Panc1 (cell line): ENCODE data around the gene ADRM1.

Experiments
- CTCF ChIP-seq: fragments of 450-650 bp; IDR thresholded peaks from 2 replicates; pipeline ENCODE4 v1.5.1; 2017; ENCODE audit warnings: mild to moderate bottlenecking
- POLR2AphosphoS5 ChIP-seq: IDR thresholded peaks from 2 replicates; pipeline ENCODE4 v1.6.1; 2012; ENCODE audit warnings: mild to moderate bottlenecking, low read depth, low read length, moderate library complexity
- SIN3A ChIP-seq: IDR thresholded peaks from 2 replicates; pipeline ENCODE4 v1.6.1; 2012; ENCODE audit warnings: low read depth, mild to moderate bottlenecking, low read length, moderate library complexity, borderline replicate concordance; ENCODE audit not compliant: insufficient read depth
- TCF7L2 ChIP-seq: IDR thresholded peaks from 2 replicates; pipeline ENCODE4 v1.6.1; 2011; ENCODE audit warnings: mild to moderate bottlenecking, low read depth, low read length, inconsistent platforms
- TF ChIP-seq, protein P1 (sequence below), 2 experiments: IDR thresholded peaks; 2 replicates each; pipeline ENCODE4 v1.6.1; 2011 to 2012; ENCODE audit warnings: low read depth in 2 of 2, control low read depth in 1 of 2, low read length in 1 of 2, mild to moderate bottlenecking in 1 of 2, moderate library complexity in 1 of 2; ENCODE audit not compliant: insufficient read depth in 1 of 2

DNA sequence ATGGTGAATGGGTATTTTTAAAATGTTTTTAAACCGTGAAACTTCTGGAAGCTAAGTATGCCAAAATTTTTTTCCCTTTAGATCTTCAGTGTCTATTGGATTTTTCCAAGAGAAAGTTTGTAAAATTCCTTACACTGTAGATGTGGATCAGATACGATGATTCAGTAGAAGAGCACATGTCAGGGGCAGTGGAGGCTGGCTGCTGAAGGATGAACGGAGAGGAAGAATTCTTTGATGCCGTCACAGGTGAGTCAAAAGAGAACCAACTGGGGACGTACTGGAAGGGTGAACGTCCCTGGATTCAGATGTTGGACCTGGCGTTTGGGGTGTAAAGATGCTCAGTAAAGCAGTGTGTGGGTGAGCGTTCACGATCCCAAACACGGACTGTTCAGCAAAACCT, 46.8 kb upstream of the ADRM1 start:
- no peak for TF ChIP-seq CTCF
- TF ChIP-seq POLR2AphosphoS5: no peak
- TF ChIP-seq TCF7L2: no peak
- no peak for TF ChIP-seq SIN3A
- TF ChIP-seq, protein P1, sequence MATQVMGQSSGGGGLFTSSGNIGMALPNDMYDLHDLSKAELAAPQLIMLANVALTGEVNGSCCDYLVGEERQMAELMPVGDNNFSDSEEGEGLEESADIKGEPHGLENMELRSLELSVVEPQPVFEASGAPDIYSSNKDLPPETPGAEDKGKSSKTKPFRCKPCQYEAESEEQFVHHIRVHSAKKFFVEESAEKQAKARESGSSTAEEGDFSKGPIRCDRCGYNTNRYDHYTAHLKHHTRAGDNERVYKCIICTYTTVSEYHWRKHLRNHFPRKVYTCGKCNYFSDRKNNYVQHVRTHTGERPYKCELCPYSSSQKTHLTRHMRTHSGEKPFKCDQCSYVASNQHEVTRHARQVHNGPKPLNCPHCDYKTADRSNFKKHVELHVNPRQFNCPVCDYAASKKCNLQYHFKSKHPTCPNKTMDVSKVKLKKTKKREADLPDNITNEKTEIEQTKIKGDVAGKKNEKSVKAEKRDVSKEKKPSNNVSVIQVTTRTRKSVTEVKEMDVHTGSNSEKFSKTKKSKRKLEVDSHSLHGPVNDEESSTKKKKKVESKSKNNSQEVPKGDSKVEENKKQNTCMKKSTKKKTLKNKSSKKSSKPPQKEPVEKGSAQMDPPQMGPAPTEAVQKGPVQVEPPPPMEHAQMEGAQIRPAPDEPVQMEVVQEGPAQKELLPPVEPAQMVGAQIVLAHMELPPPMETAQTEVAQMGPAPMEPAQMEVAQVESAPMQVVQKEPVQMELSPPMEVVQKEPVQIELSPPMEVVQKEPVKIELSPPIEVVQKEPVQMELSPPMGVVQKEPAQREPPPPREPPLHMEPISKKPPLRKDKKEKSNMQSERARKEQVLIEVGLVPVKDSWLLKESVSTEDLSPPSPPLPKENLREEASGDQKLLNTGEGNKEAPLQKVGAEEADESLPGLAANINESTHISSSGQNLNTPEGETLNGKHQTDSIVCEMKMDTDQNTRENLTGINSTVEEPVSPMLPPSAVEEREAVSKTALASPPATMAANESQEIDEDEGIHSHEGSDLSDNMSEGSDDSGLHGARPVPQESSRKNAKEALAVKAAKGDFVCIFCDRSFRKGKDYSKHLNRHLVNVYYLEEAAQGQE (IDR thresholded peaks at IDR 0.05; ENCODE audit: insufficient read depth in 1 of 2, low read depth in 2 of 2, low read length in 1 of 2): no peak
